ENCODE data around the gene GPR137. TPM values are rescaled to one million over a fixed set of nuclear protein-coding genes. Genes with fewer than 3 reads are reported as not detected.
A peak's percentile ranks its signal among the peaks of the same experiment; 100 is the strongest.

GPR137 gene
- total and polyA plus RNA-seq, 12 donors = 16.4 to 43.0 (median 24.3) TPM

GRCh38 chr11:64333556-64333955, 47.9 kb downstream of the GPR137 start:
- 90 to 91% methylated on average over 8 of the region's 8 CpGs for WGBS, 2 donors
- intact Hi-C loops (cut with DNase I) = no loop called here
- Histone ChIP-seq H3K4me1 (peaks cover 2 to 27% (median 20%) of the 10 kb centered on the region in 9 donors), H3K27me3 (no peaks in the 10 kb centered on the region), H3K36me3 (no peaks in the 10 kb centered on the region), H3K9me3 (no peaks in the 10 kb centered on the region), H3K4me3 (no peak overlapping the region), H3K27ac (no peak overlapping the region)
- no peak for TF ChIP-seq CTCF (IDR thresholded peaks at IDR 0.05)
- ATAC-seq (no peak), DNase-seq (no peak)

- DNase-seq (no peak), ATAC-seq (peak in 6 of 8 donors; percentile 25 to 90 (median 66))
- 55 to 67% methylated on average over 13 of the region's 13 CpGs for WGBS, 2 donors
- TF ChIP-seq CTCF (IDR thresholded peaks at IDR 0.05) = no peak
- no peak overlapping the region for H3K27ac ChIP-seq
- H3K9me3 ChIP-seq = no peaks in the 10 kb centered on the region
- no peaks in the 10 kb centered on the region for H3K27me3 ChIP-seq
- intact Hi-C loops (cut with DNase I) = no loop called here
- no peaks in the 10 kb centered on the region for H3K36me3 ChIP-seq
- peaks cover 0 to 34% (median 7%) of the 10 kb centered on the region in 9 donors for H3K4me1 ChIP-seq
- no peak overlapping the region for H3K4me3 ChIP-seq
Observed at GRCh38 chr11:64334764-64335735, 49.4 kb downstream of the GPR137 start.

- no peak for ATAC-seq
- no peak for DNase-seq
- intact Hi-C loops (cut with DNase I) = no loop called here
- WGBS, 2 donors = 70% methylated on average over 8 of the region's 8 CpGs
- H3K27me3 ChIP-seq = peaks cover 0 to 2% (median 0%) of the 10 kb centered on the region in 7 donors
- no peaks in the 10 kb centered on the region for H3K9me3 ChIP-seq
- H3K4me3 ChIP-seq = no peak overlapping the region
- no peak overlapping the region for H3K27ac ChIP-seq
- peaks cover 5 to 40% (median 8%) of the 10 kb centered on the region in 9 donors for H3K4me1 ChIP-seq
- TF ChIP-seq CTCF (IDR thresholded peaks at IDR 0.05) = no peak
- H3K36me3 ChIP-seq = no peaks in the 10 kb centered on the region
Observed at GRCh38 chr11:64337538-64338249, 52.0 kb downstream of the GPR137 start.

GRCh38 chr11:64338716-64339115, 53.1 kb downstream of the GPR137 start:
- H3K27me3 ChIP-seq = peaks cover 0 to 2% (median 0%) of the 10 kb centered on the region in 7 donors
- 88 to 94% methylated on average over 8 of the region's 8 CpGs for WGBS, 2 donors

More at GRCh38 chr11:64338716-64339115, 53.1 kb downstream of the GPR137 start:
- intact Hi-C loops (cut with DNase I) = no loop called here
- H3K4me1 ChIP-seq = peaks cover 5 to 42% (median 12%) of the 10 kb centered on the region in 9 donors
- DNase-seq = no peak
- TF ChIP-seq CTCF (IDR thresholded peaks at IDR 0.05) = no peak
- ATAC-seq = no peak
- peaks cover 0 to 6% (median 0%) of the 10 kb centered on the region in 9 donors for H3K36me3 ChIP-seq
- H3K27ac ChIP-seq = peak overlapping the region in 1 of 10 donors; percentile 85
- H3K9me3 ChIP-seq = no peaks in the 10 kb centered on the region
- no peak overlapping the region for H3K4me3 ChIP-seq

Data from heart right ventricle (tissue), 16 donors.